Hepatocyte (in vitro differentiated cells): ENCODE data around the gene CAMKK2. TPM values are rescaled to one million over a fixed set of nuclear protein-coding genes. Genes with fewer than 3 reads are reported as not detected.

Source experiments
- DNase-seq: peaks from one replicate; pipeline ENCODE4 v3.0.0-alpha.2; 2016; ENCODE audit warnings: low spot score
- H2AFZ ChIP-seq: fragments of 200-600 bp; sonication (generic); 2 replicates; pipeline ENCODE4 v1.6.0; 2016; ENCODE audit warnings: antibody characterized with exemption, mild to moderate bottlenecking
- H3K27ac ChIP-seq: fragments of 200-600 bp; sonication (generic); 2 replicates; pipeline ENCODE4 v1.5.1; 2016; ENCODE audit warnings: mild to moderate bottlenecking
- H3K27me3 ChIP-seq: fragments of 200-600 bp; sonication (generic); 2 replicates; pipeline ENCODE4 v1.6.1; 2016
- H3K36me3 ChIP-seq: fragments of 200-600 bp; sonication (generic); replicated peaks from 2 replicates; pipeline ENCODE4 v1.5.1; 2016; ENCODE audit warnings: low read depth; ENCODE audit not compliant: insufficient read depth
- H3K4me1 ChIP-seq: fragments of 200-600 bp; sonication (generic); 2 replicates; pipeline ENCODE4 v1.5.1; 2016; ENCODE audit warnings: mild to moderate bottlenecking, moderate library complexity; ENCODE audit not compliant: insufficient read depth
- H3K4me2 ChIP-seq: fragments of 200-600 bp; sonication (generic); 2 replicates; pipeline ENCODE4 v1.6.0; 2016
- H3K4me3 ChIP-seq: fragments of 200-600 bp; sonication (generic); 2 replicates; pipeline ENCODE4 v1.5.1; 2016; ENCODE audit warnings: mild to moderate bottlenecking
- H3K79me2 ChIP-seq: fragments of 200-600 bp; sonication (generic); 2 replicates; pipeline ENCODE4 v1.6.0; 2017; ENCODE audit warnings: mild to moderate bottlenecking
- H3K9me2 ChIP-seq: fragments of 200-600 bp; sonication (generic); replicated peaks from 2 replicates; pipeline ENCODE4 v1.6.0; 2017; ENCODE audit warnings: mild to moderate bottlenecking; ENCODE audit not compliant: insufficient read depth
- H3K9me3 ChIP-seq: fragments of 200-600 bp; sonication (generic); 2 replicates; pipeline ENCODE4 v1.5.1; 2016; ENCODE audit warnings: low read depth, mild to moderate bottlenecking
- H4K20me1 ChIP-seq: fragments of 200-600 bp; sonication (generic); 2 replicates; pipeline ENCODE4 v1.6.0; 2016; ENCODE audit warnings: mild to moderate bottlenecking; ENCODE audit not compliant: insufficient read depth, poor library complexity, severe bottlenecking
- EZH2 ChIP-seq: fragments of 200-600 bp; sonication (generic); IDR thresholded peaks from 2 replicates; pipeline ENCODE4 v1.6.1; 2016; ENCODE audit warnings: antibody characterized with exemption, mild to moderate bottlenecking, borderline replicate concordance
- EZH2phosphoT487 ChIP-seq: fragments of 200-600 bp; sonication (generic); IDR thresholded peaks from one replicate; pipeline ENCODE4 v1.6.1; 2018; ENCODE audit warnings: antibody characterized with exemption, mild to moderate bottlenecking, low read depth, moderate library complexity; ENCODE audit not compliant: unreplicated experiment, severe bottlenecking
- WGBS: methylation state at CpG from one replicate; pipeline ENCODE4 v1.1.6; 2016; ENCODE audit warnings: low lambda C conversion rate; ENCODE audit errors: missing lambda C conversion rate; 5-methylcytosine and 5-hydroxymethylcytosine counted together
- polyA plus RNA-seq: library from polyadenylated mRNA; unstranded; fragments of >200 nt; fragmentation: Nextera tagmentation; extraction: Ambion mirVana; gene quantifications from 2 replicates; pipeline ENCODE4 v1.2.1, GENCODE V29; 2016
- total RNA-seq: library from RNA; depleted of rRNA; stranded (reverse); fragments of >200 nt; gene quantifications from 2 replicates; pipeline ENCODE4 v1.2.3, GENCODE V29; 2014
- TF ChIP-seq, protein P1 (sequence below): fragments of 200-600 bp; sonication (generic); IDR thresholded peaks from 2 replicates; pipeline ENCODE4 v1.5.1; 2016; ENCODE audit warnings: antibody characterized with exemption, mild to moderate bottlenecking; ENCODE audit not compliant: poor library complexity

CAMKK2 gene
- total and polyA plus RNA-seq, 2 experiments from 2014 or later = 21.5 to 21.9 TPM

DNA sequence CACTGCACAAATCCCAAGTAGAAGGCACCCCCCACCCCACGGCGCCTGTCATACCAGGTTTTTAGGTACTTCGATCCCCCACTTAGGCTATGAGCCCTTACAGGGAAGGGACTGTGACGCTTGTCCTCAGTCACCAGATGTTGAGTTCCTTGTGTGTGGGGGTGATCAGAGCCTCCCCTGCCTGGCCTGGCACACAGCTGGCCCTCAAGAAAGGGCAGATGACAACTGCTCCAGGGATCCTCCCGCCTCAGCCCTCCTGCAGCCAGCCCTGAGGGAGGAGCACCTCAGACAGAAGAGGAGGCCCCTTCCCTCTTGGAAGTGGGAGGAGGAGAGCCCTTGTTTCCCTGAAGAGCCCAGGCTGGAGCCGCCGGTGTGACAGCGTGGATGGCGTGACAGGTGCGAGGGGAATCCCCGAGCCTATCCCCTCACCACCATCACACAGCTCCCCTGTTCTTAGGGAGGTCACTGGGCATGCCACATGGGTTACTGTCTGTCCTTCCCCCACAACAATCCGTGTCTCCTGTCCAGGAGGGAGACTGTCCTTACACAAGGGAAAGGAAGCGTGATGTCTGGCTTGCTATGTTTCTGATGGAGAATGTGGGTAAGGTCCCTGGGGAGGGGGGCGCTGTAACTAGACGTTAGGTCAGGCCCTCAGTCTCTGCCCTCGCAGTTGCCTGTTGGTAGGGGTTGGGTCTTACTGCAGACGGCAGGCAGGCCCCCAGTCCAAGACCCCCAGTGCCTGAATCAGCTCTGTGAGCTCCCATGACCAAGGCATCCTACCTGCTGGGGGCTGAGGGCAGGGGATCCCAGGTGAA lies 55.1 kb downstream of the CAMKK2 start:
- no peak overlapping the region for H3K4me3 ChIP-seq
- no peak overlapping the region for H3K4me2 ChIP-seq
- peaks cover 11% of the 10 kb centered on the region for H3K4me1 ChIP-seq
- 91% methylated on average over 17 of the region's 17 CpGs for WGBS
- DNase-seq = no peak
- H3K27me3 ChIP-seq = no peaks in the 10 kb centered on the region
- H2AFZ ChIP-seq = no peak overlapping the region
- TF ChIP-seq EZH2phosphoT487 (no peak), EZH2 (no peak)
- TF ChIP-seq, protein P1, sequence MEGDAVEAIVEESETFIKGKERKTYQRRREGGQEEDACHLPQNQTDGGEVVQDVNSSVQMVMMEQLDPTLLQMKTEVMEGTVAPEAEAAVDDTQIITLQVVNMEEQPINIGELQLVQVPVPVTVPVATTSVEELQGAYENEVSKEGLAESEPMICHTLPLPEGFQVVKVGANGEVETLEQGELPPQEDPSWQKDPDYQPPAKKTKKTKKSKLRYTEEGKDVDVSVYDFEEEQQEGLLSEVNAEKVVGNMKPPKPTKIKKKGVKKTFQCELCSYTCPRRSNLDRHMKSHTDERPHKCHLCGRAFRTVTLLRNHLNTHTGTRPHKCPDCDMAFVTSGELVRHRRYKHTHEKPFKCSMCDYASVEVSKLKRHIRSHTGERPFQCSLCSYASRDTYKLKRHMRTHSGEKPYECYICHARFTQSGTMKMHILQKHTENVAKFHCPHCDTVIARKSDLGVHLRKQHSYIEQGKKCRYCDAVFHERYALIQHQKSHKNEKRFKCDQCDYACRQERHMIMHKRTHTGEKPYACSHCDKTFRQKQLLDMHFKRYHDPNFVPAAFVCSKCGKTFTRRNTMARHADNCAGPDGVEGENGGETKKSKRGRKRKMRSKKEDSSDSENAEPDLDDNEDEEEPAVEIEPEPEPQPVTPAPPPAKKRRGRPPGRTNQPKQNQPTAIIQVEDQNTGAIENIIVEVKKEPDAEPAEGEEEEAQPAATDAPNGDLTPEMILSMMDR = no peak
- no peaks in the 10 kb centered on the region for H3K36me3 ChIP-seq
- H4K20me1 ChIP-seq = no peaks in the 10 kb centered on the region
- peak overlapping the region; percentile 31 for H3K27ac ChIP-seq
- H3K9me2 ChIP-seq = no peaks in the 10 kb centered on the region
- no peaks in the 10 kb centered on the region for H3K9me3 ChIP-seq
- H3K79me2 ChIP-seq = no peaks in the 10 kb centered on the region

DNA sequence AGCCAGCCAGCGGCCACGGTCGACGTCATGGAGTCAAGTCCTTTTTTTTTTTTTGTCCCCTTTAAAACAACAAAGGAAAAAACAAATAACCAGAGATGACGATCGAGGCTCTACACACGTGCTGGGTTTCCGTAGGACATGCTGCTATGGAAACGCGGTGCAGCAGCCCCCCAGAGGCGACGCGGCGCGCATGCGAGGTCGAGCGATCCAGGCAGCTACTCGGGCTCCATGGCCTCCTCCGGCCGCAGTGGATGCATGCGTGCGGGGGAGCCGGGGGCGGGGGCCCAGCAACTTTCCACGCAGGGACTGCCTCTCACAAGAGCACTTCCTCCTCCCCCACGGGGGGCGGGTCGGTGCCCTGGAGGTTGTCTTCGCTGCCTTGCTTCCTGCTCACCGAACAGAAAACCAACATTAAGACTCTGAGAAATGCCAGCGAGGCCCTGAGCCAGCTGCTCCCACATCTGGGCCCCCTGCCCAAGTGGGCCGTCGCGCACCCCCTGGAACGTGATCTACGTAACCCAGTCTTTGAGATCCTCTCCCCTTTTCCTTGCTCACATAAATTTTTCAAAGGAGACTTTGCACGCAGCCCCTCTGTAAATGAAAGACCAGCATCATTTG lies 55.9 kb downstream of the CAMKK2 start:
- TF ChIP-seq EZH2phosphoT487 (no peak), EZH2 (no peak)
- TF ChIP-seq, protein P1 = no peak
- no peaks in the 10 kb centered on the region for H4K20me1 ChIP-seq
- H3K79me2 ChIP-seq = no peaks in the 10 kb centered on the region
- no peak overlapping the region for H3K4me2 ChIP-seq
- no peaks in the 10 kb centered on the region for H3K9me3 ChIP-seq
- H3K4me3 ChIP-seq = no peak overlapping the region
- peaks cover 11% of the 10 kb centered on the region for H3K4me1 ChIP-seq
- H3K36me3 ChIP-seq = no peaks in the 10 kb centered on the region
- peak overlapping the region; percentile 31 for H3K27ac ChIP-seq
- no peak overlapping the region for H2AFZ ChIP-seq
- no peaks in the 10 kb centered on the region for H3K27me3 ChIP-seq
- WGBS = 73% methylated on average over 37 of the region's 38 CpGs
- no peaks in the 10 kb centered on the region for H3K9me2 ChIP-seq
- DNase-seq = no peak

DNA sequence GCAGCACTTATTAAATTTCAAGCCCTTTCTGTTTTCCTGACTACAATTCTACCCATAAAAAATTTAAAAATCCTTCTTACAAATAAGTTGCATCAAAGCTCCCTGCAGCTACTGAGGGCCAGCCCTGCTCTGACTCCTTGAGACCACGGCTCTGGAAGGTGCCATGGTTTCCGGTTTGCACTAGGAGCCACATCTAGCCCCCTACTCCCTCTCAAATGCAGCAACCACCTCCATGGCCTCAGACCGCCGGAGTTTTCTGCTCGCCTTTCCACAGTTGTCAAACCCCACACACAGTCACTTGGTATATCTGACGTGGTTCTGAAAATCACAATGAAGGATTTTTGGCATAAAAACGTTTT lies 56.5 kb downstream of the CAMKK2 start:
- TF ChIP-seq, protein P1 = no peak
- TF ChIP-seq EZH2phosphoT487 (no peak), EZH2 (no peak)
- WGBS = 79% methylated on average over 7 of the region's 7 CpGs
- Histone ChIP-seq H3K27ac (peak overlapping the region; percentile 31), H3K4me2 (no peak overlapping the region), H3K27me3 (no peaks in the 10 kb centered on the region), H3K9me2 (no peaks in the 10 kb centered on the region), H3K9me3 (no peaks in the 10 kb centered on the region), H3K79me2 (no peaks in the 10 kb centered on the region), H2AFZ (no peak overlapping the region), H4K20me1 (no peaks in the 10 kb centered on the region), H3K36me3 (no peaks in the 10 kb centered on the region), H3K4me1 (peaks cover 11% of the 10 kb centered on the region), H3K4me3 (no peak overlapping the region)
- DNase-seq = no peak
